Left colon (tissue), 2 donors: ENCODE data around the gene SLC6A8. TPM values are rescaled to one million over a fixed set of nuclear protein-coding genes. Genes with fewer than 3 reads are reported as not detected.
"Not testable (repeated sequence)": the region's sequence is repeated elsewhere in the genome, so short reads cannot be mapped to it uniquely, and the experiment has no call there.

Experiments used
- ATAC-seq: fragments of 200-7000 bp; cut with Tn5 transposase; one replicate; pipeline ENCODE4 v1.9.1; 2020; ENCODE audit warnings: mild to moderate bottlenecking, moderate library complexity
- DNase-seq, 2 donors: peaks; one replicate each; pipeline ENCODE4 v3.0.0-alpha.2; 2020
- intact Hi-C, 2 donors: fragments of 100-400 bp; cut with DNase I in 1 of 2; cut with micrococcal nuclease in 1 of 2; formaldehyde crosslinking; loops; one replicate each; pipeline versions ENCODE4 v1.11.2 to v1.14.0; 2022; cut with DNase I, micrococcal nuclease
- total RNA-seq, 2 donors: library from RNA; stranded (reverse); fragmentation: NEBNext Ultra II Directional; extraction: Animal tissue kit (Norgen Biotek cat#: 25700); gene quantifications; one replicate each; pipeline ENCODE4 v1.2.1, GENCODE V29; 2021
- donor health status: DM: no; HTN: no; CAD: no.
- donor health status: DM: yes; HTN: yes; CAD: no.

Gene SLC6A8
- total RNA-seq, 2 donors from 2014 or later: 170 to 270 TPM

DNA sequence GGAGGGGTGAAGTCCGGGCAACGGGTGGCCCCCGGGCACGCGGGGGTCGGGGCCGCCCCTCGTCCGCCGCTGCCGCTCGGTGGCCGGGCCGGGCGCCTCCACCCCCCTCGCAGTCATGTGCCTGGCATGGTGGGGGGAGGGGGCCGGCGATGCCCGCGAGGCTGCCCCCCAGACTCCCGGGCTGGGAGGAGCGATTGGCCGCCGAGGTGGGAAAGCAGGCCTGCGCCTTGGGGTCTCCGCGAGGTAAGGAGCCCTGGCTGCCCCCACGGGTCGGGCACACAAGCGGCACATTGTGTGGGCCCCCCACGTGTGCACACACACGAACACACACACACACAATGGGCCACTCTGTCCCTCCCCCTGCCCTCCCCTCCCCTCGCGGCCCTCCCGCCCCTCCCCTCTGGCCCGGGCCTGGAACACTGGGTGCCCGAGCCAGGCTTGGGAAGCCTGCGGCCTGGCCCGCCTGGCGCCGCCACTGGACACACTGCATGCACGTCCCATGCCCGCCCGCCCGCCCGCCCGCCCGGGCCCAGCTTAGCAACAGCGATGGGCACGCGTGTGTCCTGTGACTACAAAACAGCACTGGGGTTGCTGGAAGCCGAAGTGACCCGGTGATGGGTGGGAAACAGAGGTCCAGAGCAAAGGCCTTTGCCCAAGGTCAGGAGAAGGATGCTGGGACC is 1.3 kb downstream of the SLC6A8 start:
- DNase-seq: no peak
- intact Hi-C loops: no loop called here
- ATAC-seq: no peak

DNA sequence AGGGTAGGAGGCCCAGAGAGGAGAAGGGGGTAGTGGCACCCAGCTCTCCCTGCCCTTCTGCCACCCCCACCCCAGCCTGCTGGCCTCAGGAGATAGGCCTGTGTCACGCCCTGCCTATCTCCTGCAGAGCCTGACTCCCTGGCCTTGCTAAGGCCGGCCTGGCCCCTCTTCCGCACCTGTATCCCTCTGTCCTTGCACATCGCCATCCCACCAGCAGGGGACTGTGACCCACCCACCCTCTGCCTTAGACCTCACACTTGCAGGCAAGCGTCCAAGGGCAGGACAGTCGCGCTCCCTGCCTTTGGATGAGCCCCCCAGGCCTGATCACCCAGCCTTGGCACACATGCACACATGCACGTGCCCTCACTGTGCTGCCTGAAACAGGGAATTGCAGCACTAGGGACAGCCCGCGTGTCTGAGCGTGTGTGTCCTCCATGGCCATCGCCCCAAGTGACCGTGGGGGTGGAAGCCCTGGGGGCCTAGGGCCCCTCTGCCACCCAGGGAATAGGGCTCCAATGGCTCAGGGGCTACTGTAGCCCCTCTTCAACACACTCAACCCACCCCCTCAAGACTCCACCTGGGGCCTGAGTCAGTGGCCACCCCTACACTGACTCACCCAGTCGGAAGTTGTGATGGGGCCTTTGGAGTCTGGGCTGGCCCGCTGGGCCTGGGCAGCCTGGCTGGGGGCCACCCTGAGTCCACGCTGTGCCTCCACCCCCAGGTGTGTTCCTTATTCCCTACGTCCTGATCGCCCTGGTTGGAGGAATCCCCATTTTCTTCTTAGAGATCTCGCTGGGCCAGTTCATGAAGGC is 2.1 kb downstream of the SLC6A8 start:
- intact Hi-C loops: no loop called here
- ATAC-seq: no peak
- no peak for DNase-seq

DNA sequence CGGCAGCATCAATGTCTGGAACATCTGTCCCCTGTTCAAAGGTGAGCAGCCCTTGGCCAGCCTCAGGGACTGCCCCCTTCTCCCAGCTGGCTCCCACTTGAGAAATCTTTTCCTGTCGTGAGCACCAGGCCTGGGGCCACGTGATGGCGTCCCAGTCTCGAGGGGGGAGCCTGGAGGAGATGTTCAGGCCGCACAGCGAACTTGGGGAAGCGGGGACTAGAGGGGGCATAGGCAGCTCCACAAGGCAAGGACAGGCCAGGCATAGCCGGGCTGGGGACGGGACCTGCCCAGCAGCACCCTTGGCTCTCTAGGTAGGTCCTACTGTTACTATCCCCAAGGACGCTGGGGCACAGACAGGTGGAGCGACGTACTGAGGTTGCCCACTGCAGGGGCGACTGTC is 2.7 kb downstream of the SLC6A8 start:
- no peak for DNase-seq
- intact Hi-C loops: no loop called here
- no peak for ATAC-seq

DNA sequence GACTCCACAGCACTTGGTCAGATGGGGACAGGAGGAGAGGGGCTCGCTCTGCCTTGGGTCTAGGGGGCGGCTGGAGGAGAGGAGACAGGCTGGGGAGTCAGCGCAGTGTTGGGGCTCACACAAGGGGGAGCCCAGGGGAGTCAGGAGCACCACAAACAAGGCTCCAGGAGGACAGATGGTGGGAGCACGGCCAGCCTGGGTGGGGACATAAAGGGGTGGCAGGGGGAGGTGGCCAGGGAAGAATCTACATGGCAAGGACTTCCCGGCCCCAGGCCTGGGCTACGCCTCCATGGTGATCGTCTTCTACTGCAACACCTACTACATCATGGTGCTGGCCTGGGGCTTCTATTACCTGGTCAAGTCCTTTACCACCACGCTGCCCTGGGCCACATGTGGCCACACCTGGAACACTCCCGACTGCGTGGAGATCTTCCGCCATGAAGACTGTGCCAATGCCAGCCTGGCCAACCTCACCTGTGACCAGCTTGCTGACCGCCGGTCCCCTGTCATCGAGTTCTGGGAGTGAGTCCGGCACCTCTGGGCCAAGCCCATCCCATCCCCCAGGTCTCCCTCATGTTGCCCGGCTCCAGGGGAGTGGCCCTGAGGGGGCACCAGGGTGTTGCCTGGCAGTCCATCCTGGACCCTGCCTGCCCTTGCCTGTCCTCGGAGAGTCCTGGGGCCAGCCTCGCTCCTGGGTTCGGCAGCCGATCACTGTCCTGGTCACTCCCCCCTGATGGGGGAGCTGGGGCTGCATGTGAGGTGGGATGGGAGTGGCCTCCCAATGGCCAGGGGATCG is 3.5 kb downstream of the SLC6A8 start:
- intact Hi-C loops, DNase-seq, ATAC-seq: not testable (repeated sequence)

DNA sequence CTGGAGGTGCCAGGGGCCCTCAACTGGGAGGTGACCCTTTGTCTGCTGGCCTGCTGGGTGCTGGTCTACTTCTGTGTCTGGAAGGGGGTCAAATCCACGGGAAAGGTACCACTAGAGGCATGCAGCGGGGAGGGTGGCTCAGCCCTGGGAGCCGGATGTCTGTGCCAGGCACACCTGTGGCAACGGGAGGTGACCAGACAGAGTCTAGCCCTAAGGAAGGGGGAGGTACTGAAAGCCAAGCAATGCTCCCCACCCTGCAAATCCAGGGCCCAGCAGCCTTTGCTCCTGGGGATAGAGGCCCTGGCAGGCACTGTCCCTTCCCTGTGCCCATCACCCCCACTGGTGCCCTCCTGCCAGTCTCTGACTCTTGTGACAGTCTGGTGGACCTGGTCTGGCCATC is 4.3 kb downstream of the SLC6A8 start:
- intact Hi-C loops: no loop called here

DNA sequence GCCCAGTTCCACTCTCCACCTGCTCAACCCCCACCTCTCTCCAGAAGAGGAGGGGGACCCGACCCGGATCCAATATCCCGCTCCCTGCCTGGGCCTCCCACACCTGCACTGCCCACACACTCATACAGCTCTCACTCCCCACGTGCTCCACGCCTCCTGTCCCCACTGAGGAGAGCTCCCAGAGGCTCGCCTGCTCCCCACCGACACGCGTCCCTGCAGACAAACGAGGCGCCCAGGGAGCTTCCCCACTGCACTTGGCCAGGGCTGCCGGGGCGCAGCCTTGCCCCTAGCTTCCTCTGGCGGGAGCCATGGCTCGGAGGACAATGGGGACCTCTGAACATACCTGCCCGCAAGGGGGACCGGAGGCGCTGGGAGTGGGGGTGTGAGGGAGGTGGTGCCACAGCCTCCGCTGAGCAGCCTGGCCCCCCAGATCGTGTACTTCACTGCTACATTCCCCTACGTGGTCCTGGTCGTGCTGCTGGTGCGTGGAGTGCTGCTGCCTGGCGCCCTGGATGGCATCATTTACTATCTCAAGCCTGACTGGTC is 5.0 kb downstream of the SLC6A8 start:
- ATAC-seq (no peak), DNase-seq (no peak)
- intact Hi-C loops: no loop called here

More for the DNA sequence above, 4.3 kb downstream of the SLC6A8 start:
- no peak for DNase-seq
- no peak for ATAC-seq

DNA sequence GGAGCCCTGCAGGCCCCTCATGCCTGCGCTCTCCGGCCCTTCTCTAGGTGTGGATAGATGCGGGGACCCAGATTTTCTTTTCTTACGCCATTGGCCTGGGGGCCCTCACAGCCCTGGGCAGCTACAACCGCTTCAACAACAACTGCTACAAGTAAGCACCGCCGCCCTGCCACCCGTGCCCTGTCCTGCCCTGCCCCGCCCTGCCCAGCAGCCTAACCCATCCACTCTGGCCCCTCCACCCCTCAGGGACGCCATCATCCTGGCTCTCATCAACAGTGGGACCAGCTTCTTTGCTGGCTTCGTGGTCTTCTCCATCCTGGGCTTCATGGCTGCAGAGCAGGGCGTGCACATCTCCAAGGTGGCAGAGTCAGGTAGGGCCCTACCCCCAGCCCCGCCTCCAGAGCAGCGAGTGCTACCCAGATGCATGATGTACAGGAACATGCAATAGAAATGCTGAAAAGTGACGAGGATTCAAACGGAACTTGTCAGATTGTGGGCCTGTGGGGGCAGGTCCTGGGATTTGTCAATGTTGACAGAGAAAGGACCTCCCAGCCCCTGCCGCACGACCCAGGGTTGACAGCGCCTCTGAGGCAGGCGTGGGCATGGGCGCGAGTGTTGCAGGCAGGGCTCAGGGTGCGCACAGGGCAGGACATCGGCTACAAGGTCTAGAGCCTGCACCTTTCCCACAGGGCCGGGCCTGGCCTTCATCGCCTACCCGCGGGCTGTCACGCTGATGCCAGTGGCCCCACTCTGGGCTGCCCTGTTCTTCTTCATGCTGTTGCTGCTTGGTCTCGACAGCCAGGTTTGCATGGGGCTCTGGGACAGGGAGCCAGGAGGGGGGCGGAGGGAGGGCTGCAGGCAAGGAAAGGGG is 5.7 kb downstream of the SLC6A8 start:
- intact Hi-C loops: no loop called here
- DNase-seq (no peak), ATAC-seq (no peak)

DNA sequence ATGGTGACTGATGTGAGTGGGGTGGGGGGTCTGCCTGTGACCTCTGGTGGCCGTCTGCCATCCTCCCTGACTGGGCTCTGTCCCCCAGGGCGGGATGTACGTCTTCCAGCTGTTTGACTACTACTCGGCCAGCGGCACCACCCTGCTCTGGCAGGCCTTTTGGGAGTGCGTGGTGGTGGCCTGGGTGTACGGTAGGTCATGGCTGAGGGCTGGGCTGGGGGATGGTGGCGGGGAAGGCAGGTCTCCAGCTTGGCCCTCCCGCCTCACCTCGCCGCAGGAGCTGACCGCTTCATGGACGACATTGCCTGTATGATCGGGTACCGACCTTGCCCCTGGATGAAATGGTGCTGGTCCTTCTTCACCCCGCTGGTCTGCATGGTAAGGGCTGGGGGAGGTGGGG is 6.5 kb downstream of the SLC6A8 start:
- DNase-seq, intact Hi-C loops: not testable (repeated sequence)

DNA sequence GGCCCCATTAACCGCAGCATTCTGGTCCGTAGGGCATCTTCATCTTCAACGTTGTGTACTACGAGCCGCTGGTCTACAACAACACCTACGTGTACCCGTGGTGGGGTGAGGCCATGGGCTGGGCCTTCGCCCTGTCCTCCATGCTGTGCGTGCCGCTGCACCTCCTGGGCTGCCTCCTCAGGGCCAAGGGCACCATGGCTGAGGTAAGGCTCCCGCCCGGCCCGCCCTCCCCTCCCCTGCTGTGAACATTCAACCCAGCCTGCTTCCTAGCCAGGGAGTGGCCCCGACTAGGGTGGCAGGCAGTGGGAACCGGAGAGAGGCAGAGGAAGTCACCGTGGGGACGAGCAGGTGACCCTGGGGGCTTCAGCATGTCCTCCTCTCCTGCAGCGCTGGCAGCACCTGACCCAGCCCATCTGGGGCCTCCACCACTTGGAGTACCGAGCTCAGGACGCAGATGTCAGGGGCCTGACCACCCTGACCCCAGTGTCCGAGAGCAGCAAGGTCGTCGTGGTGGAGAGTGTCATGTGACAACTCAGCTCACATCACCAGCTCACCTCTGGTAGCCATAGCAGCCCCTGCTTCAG is 7.1 kb downstream of the SLC6A8 start:
- intact Hi-C loops: no loop called here
- DNase-seq (no peak), ATAC-seq (peak; percentile 31)

More for the DNA sequence above, 6.5 kb downstream of the SLC6A8 start:
- not testable (repeated sequence) for ATAC-seq

DNA sequence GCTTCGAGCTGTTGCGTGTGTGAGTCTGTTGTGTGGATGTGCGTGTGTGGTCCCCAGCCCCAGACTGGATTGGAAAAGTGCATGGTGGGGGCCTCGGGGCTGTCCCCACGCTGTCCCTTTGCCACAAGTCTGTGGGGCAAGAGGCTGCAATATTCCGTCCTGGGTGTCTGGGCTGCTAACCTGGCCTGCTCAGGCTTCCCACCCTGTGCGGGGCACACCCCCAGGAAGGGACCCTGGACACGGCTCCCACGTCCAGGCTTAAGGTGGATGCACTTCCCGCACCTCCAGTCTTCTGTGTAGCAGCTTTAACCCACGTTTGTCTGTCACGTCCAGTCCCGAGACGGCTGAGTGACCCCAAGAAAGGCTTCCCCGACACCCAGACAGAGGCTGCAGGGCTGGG is 8.4 kb downstream of the SLC6A8 start:
- no peak for DNase-seq
- ATAC-seq: no peak
- intact Hi-C loops: no loop called here

DNA sequence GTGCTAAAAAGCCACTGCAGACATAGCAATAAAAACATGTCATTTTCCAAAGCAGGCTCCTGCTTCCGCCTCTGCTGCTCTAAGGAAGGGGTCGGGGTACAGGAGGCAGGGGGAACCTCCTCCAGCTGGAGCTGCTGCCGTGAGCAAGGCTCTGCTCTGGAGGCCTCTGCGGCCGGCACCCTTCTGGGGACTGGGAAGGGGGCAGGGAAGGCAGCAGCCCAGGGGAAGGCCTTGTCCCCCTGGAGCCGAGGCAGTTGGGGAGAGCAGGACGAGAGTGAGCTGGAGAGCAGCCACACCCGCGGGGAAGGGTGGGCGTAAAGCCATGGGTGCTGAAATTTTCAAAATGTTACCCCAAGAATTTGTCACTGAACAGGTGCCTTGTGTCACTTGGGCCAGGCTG is 8.8 kb downstream of the SLC6A8 start:
- ATAC-seq, intact Hi-C loops: not testable (repeated sequence)

DNA sequence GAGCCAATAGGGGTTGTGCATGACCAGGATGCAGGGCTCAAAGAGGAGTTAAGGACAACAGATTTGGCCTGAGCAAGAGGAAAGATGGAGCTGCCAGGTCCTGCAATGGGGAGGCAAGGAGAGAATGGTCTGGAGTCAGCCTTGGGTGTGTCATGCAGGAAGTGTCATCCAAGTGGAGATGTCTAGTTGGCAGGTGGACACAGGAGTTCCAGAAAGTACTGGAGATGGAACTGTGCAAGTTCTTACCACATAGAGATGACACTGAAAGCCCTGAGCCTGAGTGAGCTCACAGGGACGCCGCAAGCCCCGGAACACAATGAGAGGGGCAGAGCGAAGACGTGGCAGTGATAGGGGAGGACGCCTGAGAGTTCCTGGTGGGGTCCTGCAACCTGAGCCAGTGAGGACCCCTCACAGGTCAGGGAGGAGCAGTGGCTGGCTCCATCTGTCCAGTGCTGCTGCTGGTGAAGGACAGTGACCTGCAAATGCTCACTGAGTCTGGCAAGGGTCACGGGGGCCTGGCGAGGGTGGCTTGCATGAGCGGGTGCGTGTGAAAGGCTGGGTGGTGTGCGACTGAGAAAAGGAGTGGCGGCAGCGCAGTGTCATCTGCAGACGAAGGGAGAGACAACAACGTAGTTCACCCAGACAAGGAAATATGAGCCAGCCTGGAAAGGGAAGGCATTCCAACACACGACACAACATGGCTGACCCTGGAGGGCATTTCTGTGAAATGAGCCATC is 9.4 kb downstream of the SLC6A8 start:
- intact Hi-C loops, DNase-seq, ATAC-seq: not testable (repeated sequence)

More for the DNA sequence above, 8.8 kb downstream of the SLC6A8 start:
- not testable (repeated sequence) for DNase-seq

DNA sequence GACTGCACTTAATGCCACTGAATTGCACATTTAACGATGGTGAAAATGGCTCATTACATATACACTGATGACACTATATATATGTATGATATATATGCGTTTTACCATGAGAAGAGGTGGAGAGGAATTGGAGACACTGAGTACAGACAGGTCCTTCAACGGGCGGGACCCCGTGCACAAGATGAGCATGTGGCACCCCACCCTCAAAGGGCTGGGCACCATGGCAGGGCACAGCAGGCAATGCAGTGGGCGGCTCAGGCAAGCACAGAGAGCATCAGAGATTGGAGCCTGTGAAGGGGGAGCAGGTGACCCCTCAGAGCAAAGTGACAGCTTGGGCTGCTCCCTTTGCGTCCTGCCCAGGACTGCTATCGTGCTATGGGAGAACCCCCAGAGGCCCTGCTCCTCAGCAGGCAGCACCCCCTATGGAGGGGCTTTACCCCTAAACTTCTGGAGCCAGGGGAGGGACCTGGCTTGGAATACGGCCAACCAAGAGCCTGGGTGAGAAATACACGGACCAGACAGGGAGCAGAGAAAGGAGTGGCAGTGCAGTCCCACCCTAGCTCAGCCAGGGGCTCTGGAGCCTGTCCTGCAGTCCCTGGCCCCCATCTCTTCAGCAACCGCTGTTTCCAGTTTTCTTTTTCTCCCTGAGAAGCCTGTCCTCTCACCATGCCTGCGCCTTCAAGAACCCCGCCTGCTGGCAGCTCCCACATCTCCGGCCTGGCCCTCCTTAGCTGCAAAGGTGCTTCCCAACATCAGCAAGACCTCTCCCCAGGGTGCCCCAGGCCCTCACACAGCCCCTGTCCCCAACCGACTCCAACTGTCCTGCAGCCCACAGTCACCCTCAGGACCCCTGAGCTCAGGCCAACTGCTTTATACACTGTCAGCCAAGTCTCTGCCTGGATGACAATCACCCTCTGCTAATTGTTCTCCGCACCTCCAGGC is 10.5 kb downstream of the SLC6A8 start:
- intact Hi-C loops: no loop called here
- DNase-seq: no peak
- ATAC-seq: no peak

DNA sequence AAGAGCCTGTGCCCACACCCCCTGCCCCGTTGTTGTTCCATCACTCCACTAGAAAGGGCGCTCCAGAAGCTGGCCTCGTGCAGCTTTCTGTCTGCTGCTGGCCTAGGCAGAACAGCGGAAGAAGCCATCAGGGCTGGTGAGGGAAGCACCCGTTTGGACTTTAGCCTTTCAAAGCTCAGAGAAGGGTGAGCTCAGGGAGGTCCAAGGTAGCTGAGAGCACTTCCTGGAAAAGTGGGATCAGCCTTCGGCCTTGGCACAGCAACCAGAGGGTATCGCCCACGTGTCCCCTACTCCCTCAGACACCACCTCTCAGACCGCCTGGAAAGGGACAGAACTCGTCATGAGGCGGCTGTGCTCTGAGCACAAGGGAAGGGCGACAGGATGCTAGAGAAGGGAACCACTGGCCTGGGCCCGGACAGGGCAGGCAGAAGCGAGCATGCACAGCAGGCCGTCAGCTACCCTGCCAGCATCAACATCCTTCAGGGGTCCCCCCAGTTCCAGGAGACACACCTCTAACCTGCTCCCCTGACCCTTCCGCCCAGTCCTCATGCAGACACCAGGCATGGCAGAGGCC is 11.6 kb downstream of the SLC6A8 start:
- ATAC-seq (peak; percentile 67), DNase-seq (peak; percentile 49 to 73)
- intact Hi-C loops: not testable (repeated sequence)

DNA sequence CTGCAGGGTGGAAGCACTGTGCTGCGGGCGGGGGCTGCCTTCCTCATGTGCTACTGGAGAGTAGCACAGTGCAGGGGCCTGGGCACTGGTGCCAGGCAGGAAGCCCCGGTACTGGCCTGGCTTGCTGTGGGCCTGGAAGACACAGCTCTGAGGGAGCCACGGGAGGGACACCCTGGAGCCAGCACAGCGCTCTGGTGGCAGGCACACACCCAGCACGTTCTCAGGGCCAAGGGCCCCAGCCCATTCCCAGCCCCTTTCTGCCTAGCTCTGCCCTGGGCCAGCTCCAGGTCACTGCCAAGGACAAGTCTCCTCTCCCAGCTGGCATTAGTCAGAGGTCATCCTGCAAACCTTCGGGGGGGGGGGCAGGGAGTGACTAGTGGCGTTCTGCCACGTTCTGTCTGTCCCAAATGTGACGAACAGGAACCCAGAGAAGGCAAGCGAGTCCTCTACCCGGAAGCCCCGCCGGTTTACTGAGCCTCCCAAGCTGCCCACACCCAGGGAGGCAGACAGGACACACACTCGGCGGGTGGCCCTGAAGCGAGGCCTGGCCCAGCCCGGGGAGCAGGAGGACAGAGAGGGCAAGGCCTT is 12.2 kb downstream of the SLC6A8 start:
- ATAC-seq (peak; percentile 62), DNase-seq (peak; percentile 62 to 71)
- intact Hi-C loops: not testable (repeated sequence)
